ENCODE data around the gene EIF5. TPM values are rescaled to one million over a fixed set of nuclear protein-coding genes. Genes with fewer than 3 reads are reported as not detected.

Gene EIF5
- 171 and 237 TPM in 2 replicates for total RNA-seq (2014; rRNA removed; shearing (Covaris generic))
- 274 and 292 TPM in 2 replicates for total RNA-seq (2022)
- percentile 98 among the genes with signal in this experiment for Bru-seq, nascent RNA
- BruChase-seq, experiment 1, labeled RNA remaining after a 6-hour chase: percentile 95 among the genes with signal in this experiment
- BruChase-seq, experiment 2, labeled RNA remaining after a 2-hour chase: percentile 99 among the genes with signal in this experiment
- long read RNA-seq, full-length matches to known transcripts: 807 of 1,009 reads
- long read RNA-seq, partial matches to known transcripts: 93 of 1,009 reads
- long read RNA-seq, other reads (novel, unspliced or antisense): 109 of 1,009 reads

DNA sequence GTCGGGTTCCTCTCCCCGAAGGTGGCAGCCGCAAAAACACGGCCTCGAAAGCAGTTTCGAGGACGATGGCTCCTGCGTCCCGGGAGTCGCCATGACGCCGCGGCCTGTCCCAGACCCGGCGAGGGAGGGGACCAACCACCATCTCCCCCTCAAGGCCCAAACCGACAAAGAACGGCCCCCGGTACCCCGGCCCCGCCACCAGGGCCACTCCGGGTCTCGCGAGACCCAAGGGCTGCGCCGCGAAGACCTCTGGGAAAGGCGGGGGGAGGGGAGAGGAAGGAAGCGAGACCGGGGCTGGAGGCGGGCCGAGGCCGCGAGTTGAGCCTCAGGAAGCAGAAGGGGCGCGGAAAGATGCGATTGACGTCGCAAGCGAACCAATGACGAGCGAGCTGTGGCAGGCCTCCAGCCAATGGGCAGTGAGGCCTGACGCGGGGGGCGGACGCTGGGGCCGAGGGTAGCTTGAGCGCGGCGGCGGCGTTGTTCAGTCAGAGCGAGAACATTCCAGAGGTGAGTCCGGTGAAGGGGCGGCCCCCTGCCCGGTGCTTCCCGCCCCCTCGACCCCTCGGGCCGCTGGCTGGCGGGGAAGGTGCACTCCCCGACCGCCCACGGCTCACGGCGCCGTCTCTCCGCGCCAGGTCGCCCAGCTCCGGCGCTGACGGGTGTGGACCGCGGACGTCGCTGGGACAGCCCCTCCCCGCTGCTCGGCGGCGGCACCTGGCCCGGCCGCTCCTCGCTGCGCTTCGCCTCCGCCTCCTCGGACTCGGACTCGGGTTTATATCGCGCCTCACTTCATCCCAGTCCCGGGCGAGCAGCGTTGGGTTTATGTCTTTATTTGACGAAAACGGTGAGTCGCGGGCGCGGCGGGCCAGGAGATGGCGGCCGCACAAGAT is at the start of gene EIF5:
EIF5 (plus strand) TSS at position 484 of the 890 bp plus-strand sequence. CDS start 1,624 bp downstream, outside the sequence.
- ChIA-PET CTCF (ENCODE audit: unreplicated experiment) (interaction anchor here (0.5 to 0.6 kb wide), 2 partner anchors 281 to 358 kb away, joined by 3 to 4 read pairs; no protein-coding TSS in a partner anchor), POLR2A (interaction anchor here (0.6 to 1.5 kb wide), 4 partner anchors 11 to 82 kb away, joined by 3 to 5 read pairs (median 4); partner anchors contain the start of gene MARK3)
- Histone ChIP-seq H3K9me2 (ENCODE audit: insufficient read depth, low read length) (no peaks in the 10 kb centered on the region), H3K27ac (ENCODE audit: low read depth, low read length, poor library complexity, severe bottlenecking) (peak within 1 kb of the TSS; percentile 83), H3K79me2 (ENCODE audit: insufficient read depth, low read depth, low read length) (peaks cover 48% of the 10 kb centered on the region), H2AFZ (ENCODE audit: low read length) (peak within 1 kb of the TSS; percentile 90; the same call in 1 of the 2 replicates), H3K36me3 (ENCODE audit: insufficient read depth, low read length) (peaks cover 43% of the 10 kb centered on the region), H4K20me1 (ENCODE audit: insufficient read depth, low read length) (peaks cover 28% of the 10 kb centered on the region), H3K4me3 (ENCODE audit: low read depth, low read length, poor library complexity, severe bottlenecking) (peak within 1 kb of the TSS; percentile 99), H3K9me3 (ENCODE audit: low read length) (no peaks in the 10 kb centered on the region), H3K4me1 (ENCODE audit: insufficient read depth, low read length, poor library complexity, severe bottlenecking) (peaks cover 43% of the 10 kb centered on the region), H3K4me2 (ENCODE audit: low read length) (peak within 1 kb of the TSS; percentile 98)
- BruUV-seq (replicated peaks): no TSS peak
- DNase-seq (ENCODE audit: low spot score): peak; percentile 99
- no peak for TF ChIP-seq CTCF (conservative IDR thresholded peaks at IDR 0.05; ENCODE audit: low read length)
- TF ChIP-seq EZH2phosphoT487 (IDR thresholded peaks at IDR 0.05; ENCODE audit: borderline replicate concordance, low read depth, low read length): no peak
- intact Hi-C loops (cut with micrococcal nuclease; ENCODE audit: unreplicated experiment): loop anchor here (1.0 kb wide), 1 partner anchor 51 kb away; the partner anchor contains the start of gene MARK3

GRCh38 chr14:103284574-103285467 is 49.2 kb upstream of the EIF5 start:
- ChIA-PET CTCF (ENCODE audit: unreplicated experiment) (no interaction called here), POLR2A (interaction anchor here (0.6 to 0.7 kb wide), 2 partner anchors 253 to 915 kb away, joined by 3 to 5 read pairs; no protein-coding TSS in a partner anchor)
- Histone ChIP-seq H3K4me2 (ENCODE audit: low read length) (no peak overlapping the region), H3K27ac (ENCODE audit: low read depth, low read length, poor library complexity, severe bottlenecking) (no peak overlapping the region), H3K4me3 (ENCODE audit: low read depth, low read length, poor library complexity, severe bottlenecking) (no peak overlapping the region), H2AFZ (ENCODE audit: low read length) (no peak overlapping the region), H3K36me3 (ENCODE audit: insufficient read depth, low read length) (no peaks in the 10 kb centered on the region), H4K20me1 (ENCODE audit: insufficient read depth, low read length) (no peaks in the 10 kb centered on the region), H3K4me1 (ENCODE audit: insufficient read depth, low read length, poor library complexity, severe bottlenecking) (no peaks in the 10 kb centered on the region), H3K9me2 (ENCODE audit: insufficient read depth, low read length) (no peaks in the 10 kb centered on the region), H3K9me3 (ENCODE audit: low read length) (no peaks in the 10 kb centered on the region), H3K79me2 (ENCODE audit: insufficient read depth, low read depth, low read length) (no peaks in the 10 kb centered on the region)
- no peak for DNase-seq (ENCODE audit: low spot score)
- intact Hi-C loops (cut with micrococcal nuclease; ENCODE audit: unreplicated experiment): no loop called here
- no peak for TF ChIP-seq CTCF (conservative IDR thresholded peaks at IDR 0.05; ENCODE audit: low read length)
- TF ChIP-seq EZH2phosphoT487 (IDR thresholded peaks at IDR 0.05; ENCODE audit: borderline replicate concordance, low read depth, low read length): no peak
- no TSS peak for BruUV-seq (replicated peaks)

Measured in OCI-LY7 (cell line).